ENCODE results near the gene ZBTB42. TPM values are rescaled to one million over a fixed set of nuclear protein-coding genes. Genes with fewer than 3 reads are reported as not detected.

The ZBTB42 gene
- total RNA-seq, 1 donor from 2014 or later, result 2.6 TPM

DNA sequence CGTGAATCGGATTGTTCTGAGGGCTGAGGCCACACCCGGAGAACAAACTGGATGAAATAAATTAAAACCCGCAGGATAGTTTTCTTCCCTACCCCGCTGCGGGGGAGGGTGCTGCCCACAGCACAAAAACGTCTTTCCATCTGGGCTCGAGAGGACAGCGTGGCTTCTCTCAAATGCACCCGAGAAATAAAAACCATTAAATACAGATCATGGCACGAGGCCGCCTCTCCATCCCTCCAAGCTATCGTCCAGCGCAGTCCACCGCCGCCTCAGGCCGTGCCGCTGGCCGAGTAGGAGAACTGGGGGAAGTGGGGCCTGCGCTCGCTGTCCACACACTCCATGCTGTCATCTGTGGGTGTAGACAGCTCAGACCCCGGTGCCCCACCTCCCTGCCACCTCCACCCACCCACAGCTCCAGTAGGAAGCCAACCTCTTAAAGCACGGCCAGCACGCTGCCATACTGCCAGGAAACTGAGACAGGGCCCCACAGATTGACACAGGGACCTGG is 30.8 kb upstream of the ZBTB42 start:
- Mint-ChIP-seq H3K9me3 (ENCODE audit: low read depth) (peaks cover 10% of the 10 kb centered on the region), H3K27me3 (ENCODE audit: low read depth) (no peaks in the 10 kb centered on the region), H3K36me3 (ENCODE audit: low read depth) (peaks cover 14% of the 10 kb centered on the region), H3K4me1 (ENCODE audit: low read depth) (peaks cover 11% of the 10 kb centered on the region), H3K27ac (ENCODE audit: unreplicated experiment) (no peak overlapping the region), H3K4me3 (ENCODE audit: unreplicated experiment) (no peak overlapping the region)
- TF ChIP-seq, protein P1, sequence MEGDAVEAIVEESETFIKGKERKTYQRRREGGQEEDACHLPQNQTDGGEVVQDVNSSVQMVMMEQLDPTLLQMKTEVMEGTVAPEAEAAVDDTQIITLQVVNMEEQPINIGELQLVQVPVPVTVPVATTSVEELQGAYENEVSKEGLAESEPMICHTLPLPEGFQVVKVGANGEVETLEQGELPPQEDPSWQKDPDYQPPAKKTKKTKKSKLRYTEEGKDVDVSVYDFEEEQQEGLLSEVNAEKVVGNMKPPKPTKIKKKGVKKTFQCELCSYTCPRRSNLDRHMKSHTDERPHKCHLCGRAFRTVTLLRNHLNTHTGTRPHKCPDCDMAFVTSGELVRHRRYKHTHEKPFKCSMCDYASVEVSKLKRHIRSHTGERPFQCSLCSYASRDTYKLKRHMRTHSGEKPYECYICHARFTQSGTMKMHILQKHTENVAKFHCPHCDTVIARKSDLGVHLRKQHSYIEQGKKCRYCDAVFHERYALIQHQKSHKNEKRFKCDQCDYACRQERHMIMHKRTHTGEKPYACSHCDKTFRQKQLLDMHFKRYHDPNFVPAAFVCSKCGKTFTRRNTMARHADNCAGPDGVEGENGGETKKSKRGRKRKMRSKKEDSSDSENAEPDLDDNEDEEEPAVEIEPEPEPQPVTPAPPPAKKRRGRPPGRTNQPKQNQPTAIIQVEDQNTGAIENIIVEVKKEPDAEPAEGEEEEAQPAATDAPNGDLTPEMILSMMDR (IDR thresholded peaks at IDR 0.05), result no peak
- DNase-seq (ENCODE audit: low spot score), result no peak

DNA sequence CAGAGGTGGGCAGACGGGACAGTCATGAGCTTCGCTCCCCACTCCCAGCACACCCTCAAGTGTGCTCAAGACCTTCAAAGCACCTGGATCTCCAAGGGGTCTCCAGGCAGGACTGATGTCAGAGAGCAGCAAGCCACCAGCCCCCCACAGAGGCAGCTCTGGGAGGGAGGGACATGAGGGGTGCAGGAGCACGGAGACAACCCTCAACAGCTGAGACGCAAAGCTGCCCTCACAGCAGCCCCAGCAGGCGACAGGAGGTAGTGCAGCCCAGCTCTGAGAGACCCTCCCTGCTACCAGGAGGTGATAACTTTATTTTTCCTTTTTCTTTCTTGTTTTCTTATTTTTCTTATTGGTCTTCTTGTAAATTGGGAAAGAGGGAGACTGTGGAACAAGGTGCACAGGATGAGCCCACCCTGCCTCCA is 30.0 kb upstream of the ZBTB42 start:
- no peak overlapping the region for H3K4me3 Mint-ChIP-seq (ENCODE audit: unreplicated experiment)
- peaks cover 11% of the 10 kb centered on the region for H3K4me1 Mint-ChIP-seq (ENCODE audit: low read depth)
- no peaks in the 10 kb centered on the region for H3K27me3 Mint-ChIP-seq (ENCODE audit: low read depth)
- no peak overlapping the region for H3K27ac Mint-ChIP-seq (ENCODE audit: unreplicated experiment)
- H3K9me3 Mint-ChIP-seq (ENCODE audit: low read depth), result peaks cover 10% of the 10 kb centered on the region
- TF ChIP-seq, protein P1 (IDR thresholded peaks at IDR 0.05), result peak; percentile 73
- DNase-seq (ENCODE audit: low spot score), result no peak
- H3K36me3 Mint-ChIP-seq (ENCODE audit: low read depth), result peaks cover 14% of the 10 kb centered on the region

DNA sequence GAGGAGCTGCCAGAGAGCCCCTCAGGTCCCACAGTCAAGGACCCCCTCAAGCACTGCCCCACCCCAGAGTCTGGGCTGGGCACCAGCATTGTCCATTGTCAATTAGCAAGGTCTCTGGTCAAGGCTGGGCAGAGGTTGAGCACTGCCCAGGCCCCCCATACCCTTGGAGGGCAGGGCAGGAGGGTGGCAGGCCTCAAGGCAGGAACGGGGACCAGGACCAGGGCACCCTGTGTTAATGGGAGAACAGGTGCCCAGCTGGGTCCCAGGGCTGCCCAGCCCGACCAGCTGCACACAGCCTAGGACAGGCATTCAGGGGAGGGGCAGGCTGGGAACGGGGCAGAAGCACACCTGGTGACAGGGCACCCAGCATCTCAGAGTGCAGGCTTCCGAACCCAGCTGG is 29.5 kb upstream of the ZBTB42 start:
- H3K27ac Mint-ChIP-seq (ENCODE audit: unreplicated experiment), result no peak overlapping the region
- H3K4me3 Mint-ChIP-seq (ENCODE audit: unreplicated experiment), result no peak overlapping the region
- TF ChIP-seq, protein P1 (IDR thresholded peaks at IDR 0.05), result no peak

DNA sequence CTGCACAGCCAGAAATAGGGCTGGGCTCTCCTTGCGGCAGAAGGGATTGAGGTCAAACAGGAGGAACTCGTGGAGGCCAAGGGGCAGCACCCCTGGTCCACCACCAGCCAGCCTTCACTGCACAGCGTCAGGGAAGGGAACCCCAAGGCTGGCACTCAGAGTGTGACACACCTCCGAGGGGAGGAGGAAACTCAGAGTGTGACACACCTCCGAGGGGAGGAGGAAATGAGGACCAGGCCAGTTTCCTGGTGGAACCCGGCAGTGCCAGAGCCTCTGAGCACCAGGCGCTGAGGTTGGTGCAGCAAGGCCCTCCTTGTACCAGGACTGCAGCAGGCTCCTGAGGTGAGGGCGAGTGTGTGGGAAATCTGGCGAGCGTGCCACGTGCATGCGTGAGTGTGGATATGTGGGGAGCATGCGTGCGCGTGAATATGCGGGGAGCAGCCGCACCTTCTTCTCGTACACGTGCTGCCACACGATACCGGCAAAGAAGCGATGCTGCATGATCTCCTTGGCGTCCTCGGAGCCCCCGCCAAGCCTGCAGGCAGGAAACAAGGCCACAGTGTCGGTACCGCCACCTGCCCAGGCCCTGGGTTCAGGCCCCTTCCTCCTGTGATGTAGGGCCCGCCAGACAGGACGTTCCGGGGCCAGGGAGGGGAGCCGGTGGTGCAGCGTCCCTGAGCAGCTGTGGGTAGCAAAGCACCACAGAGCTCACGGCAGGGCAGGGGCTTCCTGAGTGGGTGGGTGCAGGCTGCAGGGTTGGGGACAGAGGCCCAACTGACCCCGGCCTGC is 28.8 kb upstream of the ZBTB42 start:
- Mint-ChIP-seq H3K36me3 (ENCODE audit: low read depth) (peaks cover 16% of the 10 kb centered on the region), H3K4me3 (ENCODE audit: unreplicated experiment) (no peak overlapping the region), H3K9me3 (ENCODE audit: low read depth) (peaks cover 4% of the 10 kb centered on the region), H3K4me1 (ENCODE audit: low read depth) (peaks cover 11% of the 10 kb centered on the region), H3K27me3 (ENCODE audit: low read depth) (no peaks in the 10 kb centered on the region), H3K27ac (ENCODE audit: unreplicated experiment) (no peak overlapping the region)
- TF ChIP-seq, protein P1 (IDR thresholded peaks at IDR 0.05), result no peak
- no peak for DNase-seq (ENCODE audit: low spot score)

More for the DNA sequence above, 29.5 kb upstream of the ZBTB42 start:
- peaks cover 14% of the 10 kb centered on the region for H3K36me3 Mint-ChIP-seq (ENCODE audit: low read depth)
- peaks cover 7% of the 10 kb centered on the region for H3K9me3 Mint-ChIP-seq (ENCODE audit: low read depth)
- peaks cover 11% of the 10 kb centered on the region for H3K4me1 Mint-ChIP-seq (ENCODE audit: low read depth)
- DNase-seq (ENCODE audit: low spot score), result no peak
- no peaks in the 10 kb centered on the region for H3K27me3 Mint-ChIP-seq (ENCODE audit: low read depth)

DNA sequence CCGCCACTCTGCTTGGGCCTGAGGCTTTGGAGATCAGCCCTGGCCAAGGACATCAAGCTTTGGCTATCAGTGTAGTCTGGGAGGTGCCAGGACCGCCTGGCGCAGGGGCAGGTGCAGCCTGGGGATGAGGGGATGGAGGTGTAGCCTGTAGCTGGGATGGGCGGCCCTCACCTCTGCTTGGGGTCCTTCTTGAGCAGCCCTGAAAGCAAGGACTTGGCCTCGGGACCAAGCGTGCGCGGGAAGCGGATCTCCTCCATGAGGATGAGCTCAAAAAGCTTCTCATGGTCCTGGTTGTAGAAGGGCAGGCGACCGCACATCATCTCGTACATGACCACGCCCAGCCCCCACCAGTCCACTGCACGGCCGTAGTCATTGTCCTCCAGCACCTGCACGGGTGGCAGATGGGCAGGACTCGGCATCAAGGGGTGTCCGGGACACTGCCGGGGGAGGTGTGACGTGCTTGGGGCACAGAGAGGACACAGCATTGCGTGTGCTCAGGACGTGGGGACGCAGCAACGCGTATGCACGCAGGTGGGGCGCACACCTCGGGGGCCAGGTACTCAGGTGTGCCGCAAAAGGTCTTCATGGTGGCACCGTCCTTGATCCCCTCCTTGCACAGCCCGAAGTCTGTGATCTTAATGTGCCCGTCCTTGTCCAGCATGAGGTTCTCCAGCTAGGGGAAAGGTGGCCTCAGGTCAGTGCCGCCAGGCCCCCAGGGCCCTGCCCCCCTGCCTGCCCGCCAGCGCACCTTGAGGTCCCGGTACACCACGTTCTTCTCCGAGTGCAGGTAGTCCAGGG is 28.0 kb upstream of the ZBTB42 start:
- Mint-ChIP-seq H3K4me3 (ENCODE audit: unreplicated experiment) (no peak overlapping the region), H3K27me3 (ENCODE audit: low read depth) (no peaks in the 10 kb centered on the region), H3K27ac (ENCODE audit: unreplicated experiment) (no peak overlapping the region), H3K36me3 (ENCODE audit: low read depth) (peaks cover 16% of the 10 kb centered on the region), H3K9me3 (ENCODE audit: low read depth) (peaks cover 4% of the 10 kb centered on the region), H3K4me1 (ENCODE audit: low read depth) (peaks cover 11% of the 10 kb centered on the region)
- no peak for DNase-seq (ENCODE audit: low spot score)
- TF ChIP-seq, protein P1 (IDR thresholded peaks at IDR 0.05), result no peak

Data from chondrocyte (in vitro differentiated cells).